Activated T-helper 9 cell treated with anti-CD3 and anti-CD28 coated beads, Interleukin-2, amount 50 U/mL, for 16 hours (primary cell): ENCODE measurements around the gene OPA1.

Source experiments
- DNase-seq: peaks from one replicate; pipeline ENCODE4 v3.0.0-alpha.2; 2020; ENCODE audit warnings: low read depth

OPA1 gene

DNA sequence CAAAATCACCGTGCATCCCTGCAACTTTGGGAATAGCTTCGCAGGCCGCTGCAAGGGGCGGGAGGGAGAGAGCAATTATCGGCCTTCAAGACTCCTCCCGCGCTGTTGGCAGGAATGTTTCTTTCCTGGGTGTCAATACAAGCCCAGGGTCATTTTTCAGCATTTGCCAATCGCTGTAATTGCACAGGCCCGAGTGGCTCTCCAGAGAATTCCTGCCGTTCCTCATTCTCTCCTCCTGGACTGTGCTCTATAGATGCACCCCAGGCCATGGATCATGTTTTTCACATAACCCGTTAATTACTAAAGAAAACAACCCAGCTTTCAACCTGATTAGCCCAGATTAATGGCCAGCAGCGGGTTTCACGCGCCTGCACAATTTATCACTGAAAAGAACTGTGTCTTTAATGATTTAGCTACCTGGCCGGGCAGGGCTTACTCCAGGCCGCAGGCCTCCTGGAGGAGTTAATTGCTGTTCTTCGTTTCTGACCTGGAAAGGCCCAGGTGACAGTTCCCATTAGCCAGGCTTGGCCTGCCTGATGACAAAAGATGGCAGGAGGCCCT is 144.3 kb downstream of the OPA1 start:
- no peak for DNase-seq

DNA sequence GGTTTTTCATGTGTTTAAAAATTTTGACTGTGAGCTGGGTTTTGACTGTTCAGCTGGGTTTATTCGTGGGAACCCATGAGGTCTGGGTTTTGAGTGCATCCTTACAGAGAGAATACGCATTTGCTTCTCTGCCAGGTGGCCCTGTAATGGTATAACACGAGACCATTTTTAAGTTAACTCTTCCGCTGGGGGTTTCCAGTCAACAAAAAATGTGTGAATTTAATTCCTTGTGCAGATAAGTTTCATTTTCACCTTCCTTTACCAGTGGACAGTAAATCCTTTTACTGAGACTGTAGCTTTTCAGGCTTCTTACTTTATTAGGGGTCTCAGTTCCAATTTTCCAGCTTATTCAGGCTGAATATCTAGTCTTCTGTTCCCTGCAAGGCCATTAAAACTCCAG is 149.6 kb downstream of the OPA1 start:
- DNase-seq, result no peak

DNA sequence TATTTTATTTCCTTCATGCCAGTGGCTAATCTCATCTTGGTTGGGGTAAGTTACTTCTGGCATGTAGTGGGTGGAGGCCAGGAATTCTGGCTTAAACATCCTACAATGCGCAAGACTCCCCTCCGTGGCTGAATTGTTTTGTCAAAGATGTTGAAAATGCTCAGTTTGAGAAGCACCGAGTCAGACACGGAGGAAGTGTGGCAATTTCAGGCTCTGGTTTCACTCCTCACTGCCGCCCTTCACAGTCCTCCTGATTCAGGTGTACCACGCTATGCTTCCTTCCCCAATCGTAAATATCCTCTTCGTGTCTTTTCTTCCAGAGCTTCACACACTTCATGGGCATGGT is 150.7 kb downstream of the OPA1 start:
- DNase-seq, result no peak

DNA sequence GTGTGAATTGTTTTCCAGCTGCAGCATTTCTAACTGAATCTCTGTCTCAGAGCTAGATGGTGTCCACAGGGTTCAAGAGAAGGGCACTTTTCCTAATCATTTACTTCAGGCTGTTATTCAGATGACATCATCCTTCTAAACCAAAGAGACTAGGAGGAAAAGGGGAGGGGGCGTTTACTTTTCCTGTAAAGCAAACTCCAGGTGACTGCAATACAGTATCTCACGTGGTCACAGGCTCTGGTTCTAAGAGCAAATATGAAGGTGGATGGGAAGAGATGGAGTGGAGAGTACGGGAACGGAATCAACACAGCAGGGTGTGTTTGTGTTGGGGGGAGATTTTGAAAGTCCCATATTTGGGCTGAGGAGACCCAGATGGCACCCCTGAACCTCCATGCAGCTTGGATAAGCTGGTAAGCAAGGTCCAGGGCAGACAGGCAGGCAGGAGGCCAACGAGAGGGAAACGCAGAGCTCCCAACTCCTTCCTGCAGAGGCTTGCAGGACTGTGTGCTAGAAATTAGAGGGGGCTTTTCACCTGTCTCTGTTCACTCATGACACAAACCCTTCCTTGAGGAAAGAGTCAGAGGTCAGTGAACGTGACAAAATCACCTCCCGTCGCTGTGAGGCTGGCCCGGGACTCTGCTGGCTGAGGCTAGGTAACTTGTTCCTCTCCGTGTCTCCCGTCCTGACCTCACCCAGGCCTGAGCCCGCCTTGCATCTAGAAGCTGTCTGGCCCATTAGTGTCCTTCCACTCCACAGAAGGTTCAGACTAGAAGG is 151.2 kb downstream of the OPA1 start:
- no peak for DNase-seq

DNA sequence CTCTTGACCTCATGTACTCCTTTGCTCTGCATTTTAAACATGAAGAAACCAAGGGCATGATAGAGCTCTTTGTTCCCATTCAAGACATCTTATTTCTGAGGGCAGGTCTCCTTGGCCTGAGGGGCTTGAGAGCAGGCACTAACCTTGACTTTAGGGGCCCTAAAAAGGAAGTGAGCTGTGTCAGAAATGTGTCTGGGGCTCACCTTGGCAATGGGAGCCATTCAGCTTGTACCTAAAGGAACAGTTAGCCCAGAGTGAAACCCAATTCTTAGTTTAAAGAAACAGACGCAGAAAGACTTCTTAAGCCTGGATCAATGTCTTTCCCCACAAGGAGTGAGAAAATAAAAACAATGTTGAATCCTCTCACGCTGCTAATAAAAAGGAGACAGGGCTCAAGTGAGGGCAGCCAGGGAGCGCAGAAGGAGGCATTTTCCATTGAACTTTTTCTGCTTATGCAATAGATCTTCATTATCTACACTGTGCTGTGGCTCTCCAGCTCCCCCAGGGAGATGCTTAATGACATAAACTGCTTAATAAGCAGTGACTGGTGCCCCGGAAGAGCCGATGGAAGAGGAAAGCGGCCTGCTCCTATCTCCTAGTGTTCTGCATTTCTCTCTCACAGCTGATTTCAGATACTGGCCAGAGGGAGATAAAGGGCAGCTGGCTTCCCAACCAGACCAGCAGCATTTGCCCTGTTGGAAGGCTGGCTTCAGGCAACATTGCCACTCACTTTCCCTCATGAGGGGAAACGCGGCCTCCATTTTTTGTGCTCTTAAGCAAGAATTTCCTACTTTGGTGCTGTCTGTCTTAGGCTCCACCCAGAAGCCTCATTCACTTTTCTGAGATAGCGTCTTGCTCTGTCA is 152.0 kb downstream of the OPA1 start:
- DNase-seq, result no peak

DNA sequence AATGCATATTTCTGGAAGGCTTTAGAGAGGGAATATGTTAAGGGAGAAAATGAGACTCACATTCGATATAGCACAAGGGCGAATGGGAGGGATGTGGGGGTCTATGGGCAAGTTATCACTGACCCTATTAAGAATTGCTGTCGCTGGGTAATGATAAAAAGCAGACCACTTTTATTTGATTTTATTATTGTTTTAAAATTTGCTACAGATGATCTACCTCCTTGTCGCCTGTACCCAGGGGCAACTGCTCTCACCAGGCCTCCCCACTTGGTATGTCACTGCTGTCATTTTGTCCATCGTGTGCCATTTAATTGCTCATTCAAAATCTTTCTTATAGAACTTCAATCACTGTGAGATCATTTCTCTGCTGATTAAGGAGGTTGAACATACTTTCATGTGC is 153.8 kb downstream of the OPA1 start:
- no peak for DNase-seq
